GM23338 (cell line): ENCODE data around the gene CD244. TPM values are rescaled to one million over a fixed set of nuclear protein-coding genes. Genes with fewer than 3 reads are reported as not detected.

ENCODE experiments used
- ATAC-seq: fragments of 200-7000 bp; cut with Tn5 transposase; 3 replicates; pipeline ENCODE4 v1.9.1; 2020
- DNase-seq: peaks from one replicate; pipeline ENCODE4 v3.0.0-alpha.2; 2015; ENCODE audit warnings: low spot score
- H2AFZ ChIP-seq: fragments of 200-600 bp; sonication (generic); 2 replicates; pipeline ENCODE4 v1.8.0; 2016; ENCODE audit warnings: antibody characterized with exemption, mild to moderate bottlenecking, moderate library complexity
- H3F3A ChIP-seq: fragments of 200-600 bp; sonication (generic); replicated peaks from 2 replicates; pipeline ENCODE4 v1.8.0; 2017; ENCODE audit warnings: antibody characterized with exemption, mixed run types, low read depth
- H3K27ac ChIP-seq: fragments of 200-600 bp; sonication (generic); 2 replicates; pipeline ENCODE4 v1.6.1; 2016; ENCODE audit warnings: low read depth
- H3K27me3 ChIP-seq: fragments of 200-600 bp; sonication (generic); 2 replicates; pipeline ENCODE4 v1.8.0; 2016; ENCODE audit warnings: mild to moderate bottlenecking, mixed run types, moderate library complexity; ENCODE audit not compliant: insufficient read depth
- H3K36me3 ChIP-seq: fragments of 200-600 bp; sonication (generic); 2 replicates; pipeline ENCODE4 v1.8.0; 2016; ENCODE audit warnings: mild to moderate bottlenecking; ENCODE audit not compliant: insufficient read depth
- H3K4me1 ChIP-seq: fragments of 200-600 bp; sonication (generic); 2 replicates; pipeline ENCODE4 v1.8.0; 2016; ENCODE audit warnings: mild to moderate bottlenecking, moderate library complexity; ENCODE audit not compliant: insufficient read depth
- H3K4me2 ChIP-seq: fragments of 200-600 bp; sonication (generic); 2 replicates; pipeline ENCODE4 v1.7.1; 2017; ENCODE audit warnings: mixed run types
- H3K4me3 ChIP-seq: fragments of 200-600 bp; sonication (generic); 2 replicates; pipeline ENCODE4 v1.6.1; 2016; ENCODE audit warnings: mixed run types
- H3K79me2 ChIP-seq: fragments of 200-600 bp; sonication (generic); replicated peaks from 2 replicates; pipeline ENCODE4 v1.8.0; 2017; ENCODE audit warnings: mild to moderate bottlenecking; ENCODE audit not compliant: insufficient read depth
- H3K9me2 ChIP-seq: fragments of 200-600 bp; sonication (generic); 2 replicates; pipeline ENCODE4 v1.8.0; 2017; ENCODE audit not compliant: insufficient read depth
- H4K20me1 ChIP-seq: fragments of 200-600 bp; sonication (generic); replicated peaks from 2 replicates; pipeline ENCODE4 v1.8.0; 2017; ENCODE audit warnings: mild to moderate bottlenecking; ENCODE audit not compliant: insufficient read depth
- H3K27ac Mint-ChIP-seq: 2 replicates; pipeline ENCODE4 v1.8.0; 2020; ENCODE audit warnings: inconsistent platforms, mild to moderate bottlenecking, moderate library complexity, mixed read lengths
- H3K27me3 Mint-ChIP-seq: 3 replicates; pipeline ENCODE4 v1.8.0; 2022; ENCODE audit warnings: low read depth, mild to moderate bottlenecking, moderate library complexity, mixed read lengths, inconsistent platforms; ENCODE audit not compliant: insufficient read depth, poor library complexity
- H3K36me3 Mint-ChIP-seq: 3 replicates; pipeline ENCODE4 v1.8.0; 2021; ENCODE audit warnings: low read depth, mild to moderate bottlenecking, inconsistent platforms, moderate library complexity, mixed read lengths
- H3K4me1 Mint-ChIP-seq: 3 replicates; pipeline ENCODE4 v1.8.0; 2020; ENCODE audit warnings: mild to moderate bottlenecking, inconsistent platforms, mixed read lengths
- H3K4me3 Mint-ChIP-seq: 3 replicates; pipeline ENCODE4 v1.8.0; 2021; ENCODE audit warnings: moderate library complexity, mild to moderate bottlenecking, inconsistent platforms, mixed read lengths
- H3K9me3 Mint-ChIP-seq: 3 replicates; pipeline ENCODE4 v1.8.0; 2020; ENCODE audit warnings: moderate library complexity, mild to moderate bottlenecking, inconsistent platforms, mixed read lengths
- CREB1 ChIP-seq: fragments of 250-450 bp; sonication (Bioruptor Pico); IDR thresholded peaks from 2 replicates; pipeline ENCODE4 v1.5.0; 2020; ENCODE audit warnings: low read depth, mild to moderate bottlenecking, moderate library complexity
- CTCF ChIP-seq, 2 experiments: fragments of 200-600 bp in 1 of 2; sonication (generic) in 1 of 2; conservative IDR thresholded peaks; 2 replicates each; pipeline versions ENCODE4 v1.5.1 to v1.6.1; 2016 to 2017; ENCODE audit warnings: antibody characterized with exemption in 2 of 2, low read depth in 2 of 2, mild to moderate bottlenecking in 2 of 2, moderate library complexity in 1 of 2
- ETS1 ChIP-seq: IDR thresholded peaks from 2 replicates; pipeline ENCODE4 v1.6.1; 2016; ENCODE audit warnings: antibody characterized with exemption
- EZH2 ChIP-seq: fragments of 200-600 bp; sonication (generic); IDR thresholded peaks from one replicate; pipeline ENCODE4 v1.8.0; 2017; ENCODE audit warnings: antibody characterized with exemption, mild to moderate bottlenecking, low read depth; ENCODE audit not compliant: unreplicated experiment
- JUNB ChIP-seq: IDR thresholded peaks from one replicate; pipeline ENCODE4 v1.6.1; 2016; ENCODE audit warnings: antibody characterized with exemption; ENCODE audit not compliant: unreplicated experiment
- NANOG ChIP-seq: IDR thresholded peaks from 2 replicates; pipeline ENCODE4 v1.6.1; 2016; ENCODE audit warnings: antibody characterized with exemption, borderline replicate concordance
- POLR2AphosphoS5 ChIP-seq: IDR thresholded peaks from 2 replicates; pipeline ENCODE4 v1.6.1; 2016; ENCODE audit warnings: antibody characterized with exemption, low read depth
- REST ChIP-seq: IDR thresholded peaks from one replicate; pipeline ENCODE4 v1.6.1; 2018; ENCODE audit warnings: antibody characterized with exemption; ENCODE audit not compliant: unreplicated experiment
- STAT1 ChIP-seq: IDR thresholded peaks from one replicate; pipeline ENCODE4 v1.6.1; 2016; ENCODE audit warnings: antibody characterized with exemption; ENCODE audit not compliant: unreplicated experiment
- ZNF114 ChIP-seq: fragments of 250-450 bp; sonication (Bioruptor Pico); IDR thresholded peaks from 2 replicates; pipeline ENCODE4 v1.5.0; 2020; ENCODE audit warnings: mild to moderate bottlenecking, moderate library complexity
- ZNF331 ChIP-seq: fragments of 250-450 bp; sonication (Bioruptor Pico); IDR thresholded peaks from 2 replicates; pipeline ENCODE4 v1.5.0; 2020; ENCODE audit warnings: low read depth, mild to moderate bottlenecking, moderate library complexity
- ZNF462 ChIP-seq: fragments of 250-450 bp; sonication (Bioruptor Pico); IDR thresholded peaks from 2 replicates; pipeline ENCODE4 v1.5.0; 2020; ENCODE audit warnings: mild to moderate bottlenecking, moderate library complexity
- polyA plus RNA-seq: library from polyadenylated mRNA; unstranded; fragments of >200 nt; fragmentation: Nextera tagmentation; extraction: Ambion mirVana; gene quantifications from 2 replicates; pipeline ENCODE4 v1.2.1, GENCODE V29; 2016
- total RNA-seq: library from RNA; depleted of rRNA; stranded (reverse); fragments of >200 nt; shearing (Covaris generic); gene quantifications from 2 replicates; pipeline ENCODE4 v1.2.3, GENCODE V29; 2014

Gene CD244
- total and polyA plus RNA-seq, 2 experiments from 2014 or later = not detected

GRCh38 chr1:160885042-160885441 lies 22.4 kb upstream of the CD244 start, which contains the start of gene ITLN1:
TSS of gene ITLN1 (minus strand) at chr1:160885180. CDS start at chr1:160884877, 303 bp downstream.
- 0 out of 2 replicates have a peak, but pooled peaks cover 4% of the 10 kb centered on the region for H3K9me2 ChIP-seq
- no peak within 1 kb of the TSS for H3K4me2 ChIP-seq
- no peaks in the 10 kb centered on the region for H4K20me1 ChIP-seq
- no peaks in the 10 kb centered on the region for H3K36me3 ChIP-seq
- H3K4me3 ChIP-seq = no peak within 1 kb of the TSS
- no peak for TF ChIP-seq POLR2AphosphoS5
- TF ChIP-seq CREB1 (CRISPR knock-in tag) = no peak
- TF ChIP-seq JUNB = no peak
- TF ChIP-seq ZNF331 (CRISPR knock-in tag) = no peak
- TF ChIP-seq REST = no peak
- no peak for TF ChIP-seq ETS1
- no peak for TF ChIP-seq CTCF (conservative IDR thresholded peaks at IDR 0.05; ENCODE audit: low read depth in 2 of 2)
- TF ChIP-seq EZH2 = no peak
- TF ChIP-seq ZNF462 (CRISPR knock-in tag) = no peak
- TF ChIP-seq ZNF114 (CRISPR knock-in tag) = no peak
- no peak for TF ChIP-seq STAT1
- TF ChIP-seq NANOG = no peak
- H3K4me1 ChIP-seq = no peaks in the 10 kb centered on the region
- Mint-ChIP-seq H3K9me3 (no peaks in the 10 kb centered on the region), H3K4me3 (no peak within 1 kb of the TSS), H3K27me3 (peaks cover 4% of the 10 kb centered on the region), H3K27ac (no peak within 1 kb of the TSS), H3K4me1 (no peaks in the 10 kb centered on the region; the same call in 2 of the 3 replicates), H3K36me3 (no peaks in the 10 kb centered on the region)
- DNase-seq = no peak
- H3K79me2 ChIP-seq = no peaks in the 10 kb centered on the region
- peak within 1 kb of the TSS; percentile 87 for H2AFZ ChIP-seq
- ATAC-seq = no peak
- H3K27ac ChIP-seq = no peak within 1 kb of the TSS
- no peaks in the 10 kb centered on the region for H3K27me3 ChIP-seq
- H3F3A ChIP-seq = no peaks in the 10 kb centered on the region
